BJ (cell line): ENCODE results near the gene NIPSNAP3A. TPM values are rescaled to one million over a fixed set of nuclear protein-coding genes. Genes with fewer than 3 reads are reported as not detected.
A peak's percentile ranks its signal among the peaks of the same experiment; 100 is the strongest.

ENCODE experiments used
- CTCF ChIA-PET: fragments of 350-600 bp; formaldehyde crosslinking; extraction: SDS; loops from one replicate; lab custom pipeline; 2021; ENCODE audit warnings: antibody characterized with exemption, inconsistent platforms; lab: Yijun Ruan, JAX
- POLR2A ChIA-PET: fragments of 300-600 bp; sonication (Branson Sonifier 250); formaldehyde crosslinking; extraction: SDS; loops from one replicate; lab custom pipeline; 2021; ENCODE audit warnings: antibody characterized with exemption; lab: Charles Lee
- DNase-seq: peaks from one replicate; pipeline ENCODE4 v3.0.0-alpha.2; 2011; ENCODE audit warnings: low read depth
- H3K27me3 ChIP-seq: 2 replicates; pipeline ENCODE4 v1.6.0; 2011; ENCODE audit warnings: low read length; ENCODE audit not compliant: control insufficient read depth, insufficient read depth
- H3K36me3 ChIP-seq: 2 replicates; pipeline ENCODE4 v1.5.1; 2011; ENCODE audit warnings: low read length; ENCODE audit not compliant: control insufficient read depth, insufficient read depth
- H3K4me3 ChIP-seq: 2 replicates; pipeline ENCODE4 v1.5.1; 2011; ENCODE audit warnings: low read depth, mild to moderate bottlenecking, control low read depth, low read length
- CTCF ChIP-seq: IDR thresholded peaks from 2 replicates; pipeline ENCODE4 v1.5.1; 2011; ENCODE audit warnings: low read depth, mild to moderate bottlenecking, control low read depth, inconsistent platforms, low read length, moderate library complexity; ENCODE audit not compliant: insufficient read depth
- polyA plus RNA-seq: library from polyadenylated mRNA; depleted of rRNA; stranded (reverse); fragments of >200 nt; gene quantifications from 2 replicates; pipeline ENCODE4 v1.2.3, GENCODE V29; 2011

Gene NIPSNAP3A
- polyA plus RNA-seq, 1 experiment: 40.6 TPM

DNA sequence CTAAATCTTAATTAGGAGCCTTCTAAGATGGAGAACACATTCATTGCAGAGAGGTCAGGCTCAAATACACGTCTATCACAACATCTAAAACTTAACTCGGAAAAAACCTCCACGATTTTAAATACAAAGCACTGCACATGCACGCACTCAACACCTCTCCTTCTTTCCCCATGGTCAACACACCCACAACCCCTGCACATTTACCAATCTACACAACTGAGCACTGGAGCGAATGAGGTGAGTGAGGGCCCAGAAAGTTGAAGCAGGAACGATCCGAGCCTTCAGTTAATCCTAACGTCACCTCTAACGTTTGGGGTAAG, 278 bp upstream of the NIPSNAP3A start:
- Histone ChIP-seq H3K36me3 (no peaks in the 10 kb centered on the region), H3K4me3 (peak overlapping the region; percentile 92), H3K27me3 (no peaks in the 10 kb centered on the region)
- ChIA-PET POLR2A (interaction anchor here (0.7 kb wide), 1 partner anchor 253 kb away, joined by 3 read pairs; no protein-coding TSS in a partner anchor), CTCF (interaction anchor here (1.0 kb wide), 1 partner anchor 669 kb away, joined by 3 read pairs; no protein-coding TSS in a partner anchor)
- no peak for TF ChIP-seq CTCF
- no peak for DNase-seq

GRCh38 chr9:104748359-104749031, 1.0 kb downstream of the NIPSNAP3A start:
- no peak for TF ChIP-seq CTCF
- CTCF ChIA-PET: interaction anchor here (0.7 to 1.8 kb wide), 2 partner anchors 14 to 721 kb away, joined by 3 to 4 read pairs; no protein-coding TSS in a partner anchor
- Histone ChIP-seq H3K4me3 (peak overlapping the region; percentile 92), H3K27me3 (no peaks in the 10 kb centered on the region), H3K36me3 (no peaks in the 10 kb centered on the region)
- POLR2A ChIA-PET: no interaction called here
- DNase-seq: no peak

GRCh38 chr9:104750185-104750767, 2.8 kb downstream of the NIPSNAP3A start:
- Histone ChIP-seq H3K36me3 (no peaks in the 10 kb centered on the region), H3K4me3 (no peak overlapping the region), H3K27me3 (no peaks in the 10 kb centered on the region)
- DNase-seq: no peak
- no peak for TF ChIP-seq CTCF
- POLR2A ChIA-PET: no interaction called here
- CTCF ChIA-PET: interaction anchor here (1.8 kb wide), 1 partner anchor 13 kb away, joined by 4 read pairs; no protein-coding TSS in a partner anchor

- H3K27me3 ChIP-seq: no peaks in the 10 kb centered on the region
- 0 out of 2 replicates have a peak, but pooled peaks cover 1% of the 10 kb centered on the region for H3K36me3 ChIP-seq
- CTCF ChIA-PET: no interaction called here
- POLR2A ChIA-PET: no interaction called here
- no peak for DNase-seq
- no peak overlapping the region for H3K4me3 ChIP-seq
- TF ChIP-seq CTCF: no peak
Measured at GRCh38 chr9:104758974-104759373, 11.5 kb downstream of the NIPSNAP3A start.

- TF ChIP-seq CTCF: no peak
- Histone ChIP-seq H3K27me3 (no peaks in the 10 kb centered on the region), H3K4me3 (no peak overlapping the region), H3K36me3 (0 out of 2 replicates have a peak, but pooled peaks cover 1% of the 10 kb centered on the region)
- DNase-seq: no peak
- POLR2A ChIA-PET: no interaction called here
- CTCF ChIA-PET: no interaction called here
Measured at GRCh38 chr9:104765138-104765537, 17.7 kb downstream of the NIPSNAP3A start.
